OCI-LY3 (cell line): Measurements from ENCODE around the gene KIF22.
"Not testable (repeated sequence)": the region's sequence is repeated elsewhere in the genome, so short reads cannot be mapped to it uniquely, and the experiment has no call there.

Experiments used
- H2AFZ ChIP-seq: fragments of 200-600, 300-600 bp; shearing (Covaris generic); 2 replicates; pipeline ENCODE4 v1.6.0; 2014; ENCODE audit warnings: antibody characterized with exemption, low read depth, low read length
- H3K27ac ChIP-seq: fragments of 200-600, 300-600 bp; sonication (generic); 2 replicates; pipeline ENCODE4 v1.5.1; 2014; ENCODE audit warnings: mild to moderate bottlenecking, low read length, moderate library complexity, mixed read lengths
- H3K27me3 ChIP-seq: fragments of 200-600, 300-600 bp; sonication (generic); 2 replicates; pipeline ENCODE4 v1.6.1; 2014; ENCODE audit warnings: low read depth, low read length, mixed read lengths
- H3K36me3 ChIP-seq: fragments of 200-600, 300-600 bp; sonication (generic); replicated peaks from 2 replicates; pipeline ENCODE3; 2014; ENCODE audit warnings: low read depth, low read length, mixed read lengths
- H3K4me1 ChIP-seq: fragments of 300-600, 200-600 bp; sonication (generic); 2 replicates; pipeline ENCODE4 v1.6.1; 2014; ENCODE audit warnings: low read length, mixed read lengths
- H3K4me2 ChIP-seq: fragments of 200-600, 300-600 bp; sonication (generic); 2 replicates; pipeline ENCODE4 v1.6.1; 2014; ENCODE audit warnings: low read length, mixed read lengths
- H3K4me3 ChIP-seq: fragments of 300-600, 200-600 bp; sonication (generic); 2 replicates; pipeline ENCODE4 v1.5.1; 2014; ENCODE audit warnings: antibody characterized with exemption, mild to moderate bottlenecking, low read length, moderate library complexity
- H3K79me2 ChIP-seq: fragments of 300-600, 200-600 bp; shearing (Covaris generic); 2 replicates; pipeline ENCODE4 v1.6.1; 2014; ENCODE audit warnings: mild to moderate bottlenecking, low read length, mixed read lengths
- H3K9ac ChIP-seq: fragments of 300-600, 200-600 bp; shearing (Covaris generic); 2 replicates; pipeline ENCODE4 v1.6.0; 2014; ENCODE audit warnings: mild to moderate bottlenecking, low read length, moderate library complexity
- H3K9me3 ChIP-seq: fragments of 200-600, 300-600 bp; shearing (Covaris generic); 2 replicates; pipeline ENCODE4 v1.6.1; 2014; ENCODE audit warnings: low read length, mixed read lengths; ENCODE audit not compliant: insufficient read depth
- H4K20me1 ChIP-seq: fragments of 200-600, 300-600 bp; sonication (generic); 2 replicates; pipeline ENCODE4 v1.6.1; 2016; ENCODE audit warnings: low read length, mixed read lengths; ENCODE audit not compliant: insufficient read depth
- EZH2phosphoT487 ChIP-seq: fragments of 200-600 bp; shearing (Covaris generic); IDR thresholded peaks from 2 replicates; pipeline ENCODE4 v1.6.1; 2018; ENCODE audit warnings: antibody characterized with exemption, mixed run types, low read depth
- TF ChIP-seq, protein P1 (sequence below): fragments of 200-600, 300-600 bp; sonication (generic); IDR thresholded peaks from 2 replicates; pipeline ENCODE4 v1.5.1; 2014; ENCODE audit warnings: antibody characterized with exemption, low read length, low read depth

Gene KIF22

DNA sequence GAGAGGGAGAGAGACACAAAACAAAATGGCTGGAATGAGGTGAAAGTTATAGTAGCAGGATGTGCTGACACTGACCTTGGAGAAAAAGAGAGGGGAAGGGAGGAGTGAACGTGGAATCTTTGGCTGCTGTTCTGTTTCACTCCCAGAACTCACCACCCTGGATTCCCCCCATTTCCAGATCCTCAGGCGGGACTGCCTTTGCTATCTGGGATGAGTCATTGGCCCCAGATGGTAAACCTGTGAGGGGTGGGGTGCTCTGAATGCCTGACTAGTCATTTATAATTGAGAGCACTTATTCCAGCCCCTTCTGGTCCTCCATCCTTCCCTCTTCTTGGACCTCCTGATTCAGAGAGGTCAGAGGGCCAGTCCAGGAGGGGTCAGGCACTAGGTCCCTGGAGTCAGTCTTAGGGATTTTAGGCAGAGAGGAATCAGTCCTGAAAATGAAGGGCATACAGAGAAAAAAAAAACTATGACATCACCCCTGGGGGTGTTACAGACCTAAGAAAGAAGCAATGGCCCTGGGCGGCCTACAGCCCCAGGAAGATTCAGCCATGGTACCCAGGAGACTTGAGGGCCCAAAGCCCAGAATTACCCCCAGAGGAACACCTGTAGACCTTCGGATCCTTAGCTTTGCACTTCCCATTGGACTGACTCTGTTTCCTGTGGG lies 14.7 kb upstream of the KIF22 start:
- Histone ChIP-seq H3K4me2 (no peak overlapping the region), H3K36me3 (no peaks in the 10 kb centered on the region), H3K9me3 (no peaks in the 10 kb centered on the region), H3K9ac (no peak overlapping the region), H3K4me1 (no peaks in the 10 kb centered on the region), H3K27ac (no peak overlapping the region), H2AFZ (no peak overlapping the region), H3K27me3 (peaks cover 14% of the 10 kb centered on the region; the same call in 1 of the 2 replicates), H3K4me3 (no peak overlapping the region), H3K79me2 (no peaks in the 10 kb centered on the region), H4K20me1 (no peaks in the 10 kb centered on the region)
- TF ChIP-seq, protein P1, sequence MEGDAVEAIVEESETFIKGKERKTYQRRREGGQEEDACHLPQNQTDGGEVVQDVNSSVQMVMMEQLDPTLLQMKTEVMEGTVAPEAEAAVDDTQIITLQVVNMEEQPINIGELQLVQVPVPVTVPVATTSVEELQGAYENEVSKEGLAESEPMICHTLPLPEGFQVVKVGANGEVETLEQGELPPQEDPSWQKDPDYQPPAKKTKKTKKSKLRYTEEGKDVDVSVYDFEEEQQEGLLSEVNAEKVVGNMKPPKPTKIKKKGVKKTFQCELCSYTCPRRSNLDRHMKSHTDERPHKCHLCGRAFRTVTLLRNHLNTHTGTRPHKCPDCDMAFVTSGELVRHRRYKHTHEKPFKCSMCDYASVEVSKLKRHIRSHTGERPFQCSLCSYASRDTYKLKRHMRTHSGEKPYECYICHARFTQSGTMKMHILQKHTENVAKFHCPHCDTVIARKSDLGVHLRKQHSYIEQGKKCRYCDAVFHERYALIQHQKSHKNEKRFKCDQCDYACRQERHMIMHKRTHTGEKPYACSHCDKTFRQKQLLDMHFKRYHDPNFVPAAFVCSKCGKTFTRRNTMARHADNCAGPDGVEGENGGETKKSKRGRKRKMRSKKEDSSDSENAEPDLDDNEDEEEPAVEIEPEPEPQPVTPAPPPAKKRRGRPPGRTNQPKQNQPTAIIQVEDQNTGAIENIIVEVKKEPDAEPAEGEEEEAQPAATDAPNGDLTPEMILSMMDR: no peak
- TF ChIP-seq EZH2phosphoT487: no peak

DNA sequence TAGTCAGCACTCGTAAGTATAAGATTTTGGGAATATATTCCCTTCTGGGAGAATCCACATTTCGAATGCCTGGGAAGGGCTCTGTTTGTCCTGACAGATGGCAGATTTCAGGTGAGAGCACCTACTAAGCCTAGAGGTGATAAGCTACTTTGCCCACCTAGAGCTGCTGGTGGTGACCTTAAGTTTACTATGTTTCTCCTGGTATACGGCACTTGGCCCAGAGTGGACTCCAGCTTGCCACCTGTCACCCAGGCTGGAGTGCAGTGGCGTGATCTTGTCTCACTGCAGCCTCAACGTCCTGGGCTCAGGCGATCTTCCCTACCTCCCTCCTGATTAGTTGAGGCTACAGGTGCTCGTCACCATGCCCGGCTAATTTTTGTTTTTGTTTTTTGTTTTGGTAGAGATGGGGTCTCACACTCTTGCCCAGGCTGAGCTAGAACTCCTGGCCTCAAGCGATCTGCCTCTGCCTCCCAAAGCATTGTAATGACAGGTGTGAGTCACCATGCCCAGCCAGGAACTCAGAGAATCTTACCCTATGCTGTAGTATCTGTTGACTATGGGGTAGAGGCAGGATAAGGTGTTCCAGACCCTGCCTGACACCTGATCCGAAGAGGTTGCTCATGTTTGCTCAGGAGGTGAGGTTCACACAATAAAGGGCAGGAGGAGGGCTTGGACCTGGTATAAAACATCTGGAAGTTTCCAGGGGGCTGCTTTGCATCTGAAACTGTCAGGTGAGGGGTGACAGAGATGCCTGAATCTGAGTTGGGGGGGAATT lies 12.8 kb upstream of the KIF22 start, which contains the start of gene ZG16:
ZG16 (plus strand) TSS at position 681 of the 775 bp plus-strand sequence. CDS start 1,011 bp downstream, outside the sequence.
- Histone ChIP-seq H3K27me3 (peaks cover 19% of the 10 kb centered on the region), H3K4me3 (no peak within 1 kb of the TSS), H3K4me2 (no peak within 1 kb of the TSS), H3K9ac (no peak within 1 kb of the TSS), H3K79me2 (no peaks in the 10 kb centered on the region), H4K20me1 (no peaks in the 10 kb centered on the region), H3K4me1 (no peaks in the 10 kb centered on the region), H3K9me3 (no peaks in the 10 kb centered on the region), H2AFZ (no peak within 1 kb of the TSS), H3K36me3 (no peaks in the 10 kb centered on the region), H3K27ac (no peak within 1 kb of the TSS)
- TF ChIP-seq EZH2phosphoT487: no peak
- TF ChIP-seq, protein P1: no peak

DNA sequence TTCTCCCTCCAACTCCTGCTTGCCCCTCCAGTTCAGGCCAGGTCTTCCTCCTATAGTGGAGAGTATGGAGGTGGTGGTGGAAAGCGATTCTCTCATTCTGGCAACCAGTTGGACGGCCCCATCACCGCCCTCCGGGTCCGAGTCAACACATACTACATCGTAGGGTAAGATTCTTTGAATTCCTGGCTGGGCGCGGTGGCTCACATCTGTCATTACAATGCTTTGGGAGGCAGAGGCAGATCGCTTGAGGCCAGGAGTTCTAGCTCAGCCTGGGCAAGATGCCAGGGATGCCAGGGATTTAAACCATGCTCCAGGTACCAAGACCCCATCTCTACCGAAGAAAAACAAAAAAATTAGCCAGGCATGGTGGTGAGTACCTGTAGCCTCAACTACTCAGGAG lies 11.1 kb upstream of the KIF22 start:
- Histone ChIP-seq H4K20me1 (no peaks in the 10 kb centered on the region), H3K4me2 (no peak overlapping the region)
- TF ChIP-seq EZH2phosphoT487: no peak
- TF ChIP-seq, protein P1: no peak

DNA sequence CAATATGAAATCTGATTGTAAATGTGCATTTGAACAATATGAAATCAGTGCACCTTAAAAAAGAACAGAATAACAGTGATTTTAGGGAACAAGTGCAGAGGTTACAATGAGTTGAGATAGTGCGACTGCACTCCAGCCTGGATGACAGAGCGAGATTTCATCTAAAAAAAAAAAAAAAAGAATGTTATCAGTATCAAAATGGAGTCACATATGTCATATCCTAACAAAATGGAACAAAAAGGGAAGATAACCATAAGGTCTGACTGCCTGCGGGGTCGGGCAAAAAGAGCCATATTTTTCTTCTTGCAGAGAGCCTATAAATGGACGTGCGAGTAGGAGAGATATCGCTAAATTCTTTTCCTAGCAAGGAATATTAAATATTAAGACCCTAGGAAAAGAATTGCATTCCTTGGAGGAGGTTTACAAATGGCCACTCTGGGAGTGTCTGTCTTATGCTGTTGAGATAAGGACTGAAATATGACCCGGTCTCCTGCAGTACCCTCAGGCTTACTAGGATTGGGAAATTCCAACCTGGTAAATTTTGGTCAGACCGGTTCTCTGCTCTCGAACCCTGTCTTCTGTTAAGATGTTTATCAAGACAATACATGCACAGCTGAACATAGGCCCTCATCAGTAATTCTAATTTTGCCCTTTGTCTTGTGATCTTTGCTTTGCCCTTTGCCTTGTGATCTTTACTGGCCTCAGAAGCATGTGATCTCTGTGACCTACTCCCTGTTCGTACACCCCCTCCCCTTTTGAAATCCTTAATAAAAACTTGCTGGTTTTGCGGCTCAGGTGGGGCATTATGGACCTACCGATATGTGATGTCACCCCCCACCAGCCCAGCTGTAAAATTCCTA lies 7.2 kb upstream of the KIF22 start:
- H3K9ac ChIP-seq, H3K36me3 ChIP-seq: not testable (repeated sequence)
- peaks cover 15% of the 10 kb centered on the region for H3K27me3 ChIP-seq

More for the DNA sequence above, 11.1 kb upstream of the KIF22 start:
- H3K36me3 ChIP-seq: no peaks in the 10 kb centered on the region
- H3K4me3 ChIP-seq: no peak overlapping the region
- no peaks in the 10 kb centered on the region for H3K9me3 ChIP-seq
- H2AFZ ChIP-seq: no peak overlapping the region
- H3K9ac ChIP-seq: no peak overlapping the region
- no peak overlapping the region for H3K27ac ChIP-seq
- H3K27me3 ChIP-seq: peaks cover 19% of the 10 kb centered on the region
- no peaks in the 10 kb centered on the region for H3K79me2 ChIP-seq
- H3K4me1 ChIP-seq: no peaks in the 10 kb centered on the region

More for the DNA sequence above, 7.2 kb upstream of the KIF22 start:
- H3K4me1 ChIP-seq, H3K4me2 ChIP-seq, H2AFZ ChIP-seq, H3K27ac ChIP-seq, H3K4me3 ChIP-seq, H3K9me3 ChIP-seq, H3K79me2 ChIP-seq, H4K20me1 ChIP-seq: not testable (repeated sequence)
